Measurements from ENCODE around the gene GNAQ.

DNA sequence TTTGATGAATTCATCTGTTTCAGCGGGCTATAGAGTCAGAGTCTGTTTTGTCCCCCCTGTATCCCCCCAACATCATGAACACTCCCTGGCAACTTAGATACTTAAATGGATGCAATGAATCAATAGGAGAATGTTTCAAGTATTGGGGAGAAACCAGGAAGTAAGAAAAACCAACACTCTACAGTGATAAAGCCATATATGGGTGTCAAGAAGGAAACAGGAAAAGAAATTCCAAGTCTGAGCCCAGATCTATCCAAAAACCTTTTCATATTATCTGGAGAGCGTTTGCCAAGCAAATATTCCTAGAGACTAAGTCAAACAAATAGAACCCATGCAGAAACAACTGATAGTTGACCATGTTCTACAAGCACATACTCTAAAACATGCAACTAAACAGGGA, 2.3 kb upstream of the GNAQ start:
- TF ChIP-seq EP300 (IDR thresholded peaks at IDR 0.05; ENCODE audit: borderline replicate concordance) (no peak), FOXM1 (IDR thresholded peaks at IDR 0.05; ENCODE audit: borderline replicate concordance, low read depth) (no peak), NFIC (IDR thresholded peaks at IDR 0.05) (no peak), TEAD4 (IDR thresholded peaks at IDR 0.05) (no peak), EGR1 (IDR thresholded peaks at IDR 0.05) (no peak), TCF12 (IDR thresholded peaks at IDR 0.05; ENCODE audit: low read depth) (no peak), YY1 (IDR thresholded peaks at IDR 0.05; ENCODE audit: low read depth) (no peak), CREB1 (IDR thresholded peaks at IDR 0.05; ENCODE audit: low read depth) (no peak), TAF1 (IDR thresholded peaks at IDR 0.05; ENCODE audit: low read depth) (no peak), RAD21 (IDR thresholded peaks at IDR 0.05; ENCODE audit: low read depth) (no peak)
- TF ChIP-seq, protein P1, sequence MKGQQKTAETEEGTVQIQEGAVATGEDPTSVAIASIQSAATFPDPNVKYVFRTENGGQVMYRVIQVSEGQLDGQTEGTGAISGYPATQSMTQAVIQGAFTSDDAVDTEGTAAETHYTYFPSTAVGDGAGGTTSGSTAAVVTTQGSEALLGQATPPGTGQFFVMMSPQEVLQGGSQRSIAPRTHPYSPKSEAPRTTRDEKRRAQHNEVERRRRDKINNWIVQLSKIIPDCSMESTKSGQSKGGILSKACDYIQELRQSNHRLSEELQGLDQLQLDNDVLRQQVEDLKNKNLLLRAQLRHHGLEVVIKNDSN (IDR thresholded peaks at IDR 0.05), result no peak
- TF ChIP-seq, protein P2, sequence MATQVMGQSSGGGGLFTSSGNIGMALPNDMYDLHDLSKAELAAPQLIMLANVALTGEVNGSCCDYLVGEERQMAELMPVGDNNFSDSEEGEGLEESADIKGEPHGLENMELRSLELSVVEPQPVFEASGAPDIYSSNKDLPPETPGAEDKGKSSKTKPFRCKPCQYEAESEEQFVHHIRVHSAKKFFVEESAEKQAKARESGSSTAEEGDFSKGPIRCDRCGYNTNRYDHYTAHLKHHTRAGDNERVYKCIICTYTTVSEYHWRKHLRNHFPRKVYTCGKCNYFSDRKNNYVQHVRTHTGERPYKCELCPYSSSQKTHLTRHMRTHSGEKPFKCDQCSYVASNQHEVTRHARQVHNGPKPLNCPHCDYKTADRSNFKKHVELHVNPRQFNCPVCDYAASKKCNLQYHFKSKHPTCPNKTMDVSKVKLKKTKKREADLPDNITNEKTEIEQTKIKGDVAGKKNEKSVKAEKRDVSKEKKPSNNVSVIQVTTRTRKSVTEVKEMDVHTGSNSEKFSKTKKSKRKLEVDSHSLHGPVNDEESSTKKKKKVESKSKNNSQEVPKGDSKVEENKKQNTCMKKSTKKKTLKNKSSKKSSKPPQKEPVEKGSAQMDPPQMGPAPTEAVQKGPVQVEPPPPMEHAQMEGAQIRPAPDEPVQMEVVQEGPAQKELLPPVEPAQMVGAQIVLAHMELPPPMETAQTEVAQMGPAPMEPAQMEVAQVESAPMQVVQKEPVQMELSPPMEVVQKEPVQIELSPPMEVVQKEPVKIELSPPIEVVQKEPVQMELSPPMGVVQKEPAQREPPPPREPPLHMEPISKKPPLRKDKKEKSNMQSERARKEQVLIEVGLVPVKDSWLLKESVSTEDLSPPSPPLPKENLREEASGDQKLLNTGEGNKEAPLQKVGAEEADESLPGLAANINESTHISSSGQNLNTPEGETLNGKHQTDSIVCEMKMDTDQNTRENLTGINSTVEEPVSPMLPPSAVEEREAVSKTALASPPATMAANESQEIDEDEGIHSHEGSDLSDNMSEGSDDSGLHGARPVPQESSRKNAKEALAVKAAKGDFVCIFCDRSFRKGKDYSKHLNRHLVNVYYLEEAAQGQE (IDR thresholded peaks at IDR 0.05; ENCODE audit: low read depth), result no peak
- TF ChIP-seq, protein P3, sequence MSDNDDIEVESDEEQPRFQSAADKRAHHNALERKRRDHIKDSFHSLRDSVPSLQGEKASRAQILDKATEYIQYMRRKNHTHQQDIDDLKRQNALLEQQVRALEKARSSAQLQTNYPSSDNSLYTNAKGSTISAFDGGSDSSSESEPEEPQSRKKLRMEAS (IDR thresholded peaks at IDR 0.05), result no peak

Measured in Ishikawa (cell line).